Panc1 (cell line): ENCODE measurements around the gene NPAS1. TPM values are rescaled to one million over a fixed set of nuclear protein-coding genes. Genes with fewer than 3 reads are reported as not detected.

ENCODE experiments used
- ATAC-seq: fragments of 200-7000 bp; cut with Tn5 transposase; 2 replicates; pipeline ENCODE4 v1.9.1; 2020; ENCODE audit warnings: mild to moderate bottlenecking, moderate library complexity
- BruUV-seq: library from RNA; stranded (reverse); fragments of 400-500 nt; replicated peaks from 2 replicates; lab custom pipeline; 2021; lab: Mats Ljungman, UMichigan
- CTCF ChIA-PET: fragments of 300-600 bp; sonication (Branson Sonifier 250); formaldehyde crosslinking; loops from one replicate; lab custom pipeline; 2022; ENCODE audit warnings: antibody characterized with exemption; lab: Charles Lee
- POLR2A ChIA-PET: fragments of 300-600 bp; sonication (Branson Sonifier 250); formaldehyde crosslinking; loops from one replicate; lab custom pipeline; 2022; ENCODE audit warnings: antibody characterized with exemption; lab: Charles Lee
- DNase-seq: peaks from one replicate; pipeline ENCODE4 v3.0.0-alpha.2; 2010; ENCODE audit warnings: low read depth, low spot score
- H3K27ac ChIP-seq: 2 replicates; pipeline ENCODE4 v1.5.1; 2011; ENCODE audit warnings: mild to moderate bottlenecking, low read length, inconsistent platforms
- H3K27me3 ChIP-seq: fragments of 200-500 bp; sonication (Bioruptor generic); 2 replicates; pipeline ENCODE4 v1.6.0; 2014; ENCODE audit warnings: low read length, inconsistent platforms; ENCODE audit not compliant: control insufficient read depth, insufficient read depth
- H3K36me3 ChIP-seq: fragments of 200-500 bp; sonication (Bioruptor generic); 2 replicates; pipeline ENCODE4 v1.5.1; 2014; ENCODE audit warnings: inconsistent platforms, mild to moderate bottlenecking, low read length, moderate library complexity; ENCODE audit not compliant: control insufficient read depth, insufficient read depth
- H3K4me1 ChIP-seq: 2 replicates; pipeline ENCODE4 v1.5.1; 2011; ENCODE audit warnings: inconsistent platforms, mild to moderate bottlenecking, low read length, moderate library complexity; ENCODE audit not compliant: control insufficient read depth, insufficient read depth
- H3K4me3 ChIP-seq, 2 experiments: 2 replicates each; pipeline ENCODE4 v1.5.1; 2011 to 2012; ENCODE audit warnings: low read depth in 2 of 2, low read length in 2 of 2, mild to moderate bottlenecking in 2 of 2, inconsistent platforms in 1 of 2, moderate library complexity in 1 of 2
- H3K9me3 ChIP-seq: fragments of 200-500 bp; sonication (Bioruptor generic); 2 replicates; pipeline ENCODE4 v1.5.1; 2014; ENCODE audit warnings: low read depth, mild to moderate bottlenecking, inconsistent platforms, low read length, moderate library complexity; ENCODE audit not compliant: control insufficient read depth, insufficient read depth
- TCF7L2 ChIP-seq: IDR thresholded peaks from 2 replicates; pipeline ENCODE4 v1.6.1; 2011; ENCODE audit warnings: mild to moderate bottlenecking, low read depth, low read length, inconsistent platforms
- in situ Hi-C: cut with HindIII; loops from 2 replicates; pipeline ENCODE4 v1.10.0; 2016; ENCODE audit warnings: low sequenced_read_pairs, low pct_unique_long_range_greater_than_20kb
- intact Hi-C: fragments of 100-400 bp; cut with micrococcal nuclease; formaldehyde crosslinking; loops from one replicate; pipeline ENCODE4 v1.10.0; 2022; ENCODE audit not compliant: unreplicated experiment
- total RNA-seq: library from RNA; stranded (reverse); gene quantifications from one replicate; pipeline ENCODE4 v1.2.1, GENCODE V29; 2021; ENCODE audit not compliant: unreplicated experiment
- TF ChIP-seq, protein P1 (sequence below): fragments of 450-650 bp; IDR thresholded peaks from 2 replicates; pipeline ENCODE4 v1.5.1; 2017; ENCODE audit warnings: mild to moderate bottlenecking
- TF ChIP-seq, protein P2 (sequence below), 2 experiments: IDR thresholded peaks; 2 replicates each; pipeline ENCODE4 v1.6.1; 2011 to 2012; ENCODE audit warnings: low read depth in 2 of 2, control low read depth in 1 of 2, low read length in 1 of 2, mild to moderate bottlenecking in 1 of 2, moderate library complexity in 1 of 2; ENCODE audit not compliant: insufficient read depth in 1 of 2

NPAS1 gene
- total RNA-seq, 1 experiment from 2014 or later: 3.6 TPM

DNA sequence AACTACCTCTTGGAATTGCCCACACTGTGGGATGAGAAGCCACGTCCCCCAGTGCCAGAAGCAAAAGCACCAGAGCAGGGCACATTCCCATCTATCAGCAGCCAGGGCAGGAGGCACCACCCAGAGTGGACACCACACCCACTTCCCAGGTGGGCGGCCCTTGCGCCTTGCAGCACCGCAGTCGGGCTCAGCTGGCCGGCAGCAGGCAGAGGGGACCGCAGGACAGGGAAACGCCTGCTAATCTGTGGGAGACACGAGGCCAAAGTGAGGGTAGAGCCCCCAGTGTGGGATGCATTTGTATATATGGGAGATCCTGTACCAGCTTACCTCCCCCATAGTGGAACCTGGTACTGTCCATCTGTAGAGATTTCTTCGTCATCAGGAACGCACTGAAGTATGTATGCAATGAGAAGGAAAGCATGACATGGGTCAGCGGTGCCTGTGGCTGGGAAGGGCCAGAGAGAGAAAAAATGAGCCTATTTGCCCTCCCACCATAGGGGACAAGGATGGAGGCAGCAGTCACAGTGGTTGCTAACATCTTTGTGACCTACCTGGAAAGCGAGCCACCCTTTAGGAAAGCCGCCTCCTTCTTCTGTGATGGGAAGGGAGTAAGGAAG lies 30.9 kb upstream of the NPAS1 start:
- Histone ChIP-seq H3K4me3 (no peak overlapping the region), H3K4me1 (peaks cover 12% of the 10 kb centered on the region), H3K9me3 (no peaks in the 10 kb centered on the region), H3K27ac (no peak overlapping the region), H3K36me3 (peaks cover 2% of the 10 kb centered on the region), H3K27me3 (no peaks in the 10 kb centered on the region)
- DNase-seq: no peak
- in situ Hi-C loops (no loop called here), intact Hi-C loops (no loop called here)
- no peak for TF ChIP-seq TCF7L2
- BruUV-seq: no TSS peak
- ATAC-seq: no peak
- ChIA-PET CTCF (no interaction called here), POLR2A (no interaction called here)

DNA sequence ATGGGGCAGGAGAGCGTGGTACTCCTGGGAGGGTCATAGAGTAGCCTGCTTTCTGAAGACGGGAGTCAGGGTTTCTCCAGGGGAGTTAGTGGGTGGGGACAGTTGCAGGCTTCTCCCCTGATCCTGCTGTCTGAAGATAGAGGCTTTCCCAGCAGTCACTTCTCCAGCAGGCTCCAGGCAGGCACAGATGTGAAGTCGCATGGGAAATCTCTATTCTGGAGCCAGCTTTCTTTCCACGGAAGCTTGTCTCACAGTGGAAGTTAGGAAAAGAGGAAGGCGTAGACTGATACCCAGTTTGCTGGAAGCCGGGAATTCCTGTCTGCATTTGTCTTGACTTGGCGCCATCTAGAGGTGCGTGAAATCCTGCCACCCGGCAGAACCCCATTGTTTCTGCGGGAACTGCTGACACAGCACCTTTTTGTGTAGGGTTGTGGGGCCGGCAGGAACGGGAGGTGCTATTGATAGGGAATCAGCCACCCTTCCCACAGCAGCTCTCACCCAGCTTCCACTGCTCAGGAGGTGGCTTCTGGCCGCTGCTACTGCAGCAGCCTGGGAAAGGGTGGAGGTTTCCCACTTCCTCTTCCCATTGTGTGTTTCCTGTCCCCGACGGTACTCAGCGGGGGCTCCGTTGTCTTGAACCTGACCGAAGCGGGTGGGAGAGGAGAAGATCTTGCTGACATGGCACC lies 28.5 kb upstream of the NPAS1 start:
- H3K27me3 ChIP-seq: no peaks in the 10 kb centered on the region
- peaks cover 2% of the 10 kb centered on the region for H3K36me3 ChIP-seq
- peak overlapping the region; percentile 39; the same call in 1 of the 2 replicates for H3K27ac ChIP-seq
- CTCF ChIA-PET: interaction anchor here (0.5 to 1.0 kb wide), 3 partner anchors 11 to 180 kb away, joined by 3 to 6 read pairs (median 3); no protein-coding TSS in a partner anchor
- BruUV-seq: no TSS peak
- TF ChIP-seq, protein P1, sequence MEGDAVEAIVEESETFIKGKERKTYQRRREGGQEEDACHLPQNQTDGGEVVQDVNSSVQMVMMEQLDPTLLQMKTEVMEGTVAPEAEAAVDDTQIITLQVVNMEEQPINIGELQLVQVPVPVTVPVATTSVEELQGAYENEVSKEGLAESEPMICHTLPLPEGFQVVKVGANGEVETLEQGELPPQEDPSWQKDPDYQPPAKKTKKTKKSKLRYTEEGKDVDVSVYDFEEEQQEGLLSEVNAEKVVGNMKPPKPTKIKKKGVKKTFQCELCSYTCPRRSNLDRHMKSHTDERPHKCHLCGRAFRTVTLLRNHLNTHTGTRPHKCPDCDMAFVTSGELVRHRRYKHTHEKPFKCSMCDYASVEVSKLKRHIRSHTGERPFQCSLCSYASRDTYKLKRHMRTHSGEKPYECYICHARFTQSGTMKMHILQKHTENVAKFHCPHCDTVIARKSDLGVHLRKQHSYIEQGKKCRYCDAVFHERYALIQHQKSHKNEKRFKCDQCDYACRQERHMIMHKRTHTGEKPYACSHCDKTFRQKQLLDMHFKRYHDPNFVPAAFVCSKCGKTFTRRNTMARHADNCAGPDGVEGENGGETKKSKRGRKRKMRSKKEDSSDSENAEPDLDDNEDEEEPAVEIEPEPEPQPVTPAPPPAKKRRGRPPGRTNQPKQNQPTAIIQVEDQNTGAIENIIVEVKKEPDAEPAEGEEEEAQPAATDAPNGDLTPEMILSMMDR: peak; percentile 81; the same call in 1 of the 2 replicates
- TF ChIP-seq, protein P2, sequence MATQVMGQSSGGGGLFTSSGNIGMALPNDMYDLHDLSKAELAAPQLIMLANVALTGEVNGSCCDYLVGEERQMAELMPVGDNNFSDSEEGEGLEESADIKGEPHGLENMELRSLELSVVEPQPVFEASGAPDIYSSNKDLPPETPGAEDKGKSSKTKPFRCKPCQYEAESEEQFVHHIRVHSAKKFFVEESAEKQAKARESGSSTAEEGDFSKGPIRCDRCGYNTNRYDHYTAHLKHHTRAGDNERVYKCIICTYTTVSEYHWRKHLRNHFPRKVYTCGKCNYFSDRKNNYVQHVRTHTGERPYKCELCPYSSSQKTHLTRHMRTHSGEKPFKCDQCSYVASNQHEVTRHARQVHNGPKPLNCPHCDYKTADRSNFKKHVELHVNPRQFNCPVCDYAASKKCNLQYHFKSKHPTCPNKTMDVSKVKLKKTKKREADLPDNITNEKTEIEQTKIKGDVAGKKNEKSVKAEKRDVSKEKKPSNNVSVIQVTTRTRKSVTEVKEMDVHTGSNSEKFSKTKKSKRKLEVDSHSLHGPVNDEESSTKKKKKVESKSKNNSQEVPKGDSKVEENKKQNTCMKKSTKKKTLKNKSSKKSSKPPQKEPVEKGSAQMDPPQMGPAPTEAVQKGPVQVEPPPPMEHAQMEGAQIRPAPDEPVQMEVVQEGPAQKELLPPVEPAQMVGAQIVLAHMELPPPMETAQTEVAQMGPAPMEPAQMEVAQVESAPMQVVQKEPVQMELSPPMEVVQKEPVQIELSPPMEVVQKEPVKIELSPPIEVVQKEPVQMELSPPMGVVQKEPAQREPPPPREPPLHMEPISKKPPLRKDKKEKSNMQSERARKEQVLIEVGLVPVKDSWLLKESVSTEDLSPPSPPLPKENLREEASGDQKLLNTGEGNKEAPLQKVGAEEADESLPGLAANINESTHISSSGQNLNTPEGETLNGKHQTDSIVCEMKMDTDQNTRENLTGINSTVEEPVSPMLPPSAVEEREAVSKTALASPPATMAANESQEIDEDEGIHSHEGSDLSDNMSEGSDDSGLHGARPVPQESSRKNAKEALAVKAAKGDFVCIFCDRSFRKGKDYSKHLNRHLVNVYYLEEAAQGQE (IDR thresholded peaks at IDR 0.05; ENCODE audit: insufficient read depth in 1 of 2, low read depth in 2 of 2, low read length in 1 of 2): no peak
- intact Hi-C loops (loop anchor here (5.0 kb wide), 1 partner anchor 124 kb away; no protein-coding TSS in a partner anchor), in situ Hi-C loops (no loop called here)
- ATAC-seq (peak; percentile 73), DNase-seq (peak; percentile 27)
- H3K9me3 ChIP-seq: no peaks in the 10 kb centered on the region
- POLR2A ChIA-PET: no interaction called here
- H3K4me3 ChIP-seq: no peak overlapping the region
- H3K4me1 ChIP-seq: peaks cover 7% of the 10 kb centered on the region
